GM12891 (cell line): ENCODE data around the gene SHC3.

ENCODE experiments used
- PAX5 ChIP-seq: IDR thresholded peaks from 2 replicates; pipeline ENCODE4 v1.6.1; 2011; ENCODE audit warnings: low read length, moderate library complexity, mild to moderate bottlenecking; ENCODE audit not compliant: insufficient read depth, severe bottlenecking
- POLR2A ChIP-seq: IDR thresholded peaks from 2 replicates; pipeline ENCODE4 v1.6.1; 2011; ENCODE audit warnings: low read depth, low read length, control low read depth
- POLR2AphosphoS5 ChIP-seq: IDR thresholded peaks from 2 replicates; pipeline ENCODE4 v1.6.1; 2011; ENCODE audit warnings: low read depth, low read length, control low read depth
- SPI1 ChIP-seq: IDR thresholded peaks from 2 replicates; pipeline ENCODE4 v1.6.1; 2011; ENCODE audit warnings: low read depth, low read length, control low read depth
- TAF1 ChIP-seq: IDR thresholded peaks from 2 replicates; pipeline ENCODE4 v1.6.1; 2011; ENCODE audit warnings: low read depth, low read length, control low read depth

GRCh38 chr9:88985616-88986015, 193.0 kb downstream of the SHC3 start:
- TF ChIP-seq POLR2A (no peak), POLR2AphosphoS5 (no peak), PAX5 (no peak), TAF1 (no peak), SPI1 (no peak)
